ENCODE data around the gene UBE2E1.

UBE2E1 gene

GRCh38 chr3:23889386-23889785 lies 83.6 kb downstream of the UBE2E1 start:
- in situ Hi-C loops (cut with HindIII; ENCODE audit: low sequenced_read_pairs): no loop called here
- DNase-seq (ENCODE audit: low read depth, low spot score): no peak
- TF ChIP-seq, protein P1, sequence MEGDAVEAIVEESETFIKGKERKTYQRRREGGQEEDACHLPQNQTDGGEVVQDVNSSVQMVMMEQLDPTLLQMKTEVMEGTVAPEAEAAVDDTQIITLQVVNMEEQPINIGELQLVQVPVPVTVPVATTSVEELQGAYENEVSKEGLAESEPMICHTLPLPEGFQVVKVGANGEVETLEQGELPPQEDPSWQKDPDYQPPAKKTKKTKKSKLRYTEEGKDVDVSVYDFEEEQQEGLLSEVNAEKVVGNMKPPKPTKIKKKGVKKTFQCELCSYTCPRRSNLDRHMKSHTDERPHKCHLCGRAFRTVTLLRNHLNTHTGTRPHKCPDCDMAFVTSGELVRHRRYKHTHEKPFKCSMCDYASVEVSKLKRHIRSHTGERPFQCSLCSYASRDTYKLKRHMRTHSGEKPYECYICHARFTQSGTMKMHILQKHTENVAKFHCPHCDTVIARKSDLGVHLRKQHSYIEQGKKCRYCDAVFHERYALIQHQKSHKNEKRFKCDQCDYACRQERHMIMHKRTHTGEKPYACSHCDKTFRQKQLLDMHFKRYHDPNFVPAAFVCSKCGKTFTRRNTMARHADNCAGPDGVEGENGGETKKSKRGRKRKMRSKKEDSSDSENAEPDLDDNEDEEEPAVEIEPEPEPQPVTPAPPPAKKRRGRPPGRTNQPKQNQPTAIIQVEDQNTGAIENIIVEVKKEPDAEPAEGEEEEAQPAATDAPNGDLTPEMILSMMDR (IDR thresholded peaks at IDR 0.05; ENCODE audit: low read depth, low read length): no peak
- H3K4me3 ChIP-seq (ENCODE audit: low read depth, low read length): no peak overlapping the region

DNA sequence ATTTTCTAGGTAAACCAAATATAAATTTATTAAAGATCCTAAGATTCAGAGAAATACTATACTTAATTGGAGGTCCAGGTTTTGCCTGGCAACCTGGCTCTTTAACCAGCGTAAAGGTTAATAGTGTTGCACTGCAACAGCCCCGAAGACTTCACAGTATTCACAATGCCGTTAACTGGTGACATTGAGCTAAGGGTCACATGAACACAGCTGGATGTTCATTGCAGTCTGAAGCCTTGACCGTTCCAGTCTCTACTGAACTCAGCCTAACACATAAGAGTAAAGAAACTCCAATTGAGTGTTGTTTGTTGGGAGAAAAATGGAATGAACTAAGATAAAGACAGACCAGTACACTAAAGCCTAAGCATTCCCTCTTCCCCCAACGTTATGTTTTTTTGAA lies 84.2 kb downstream of the UBE2E1 start:
- TF ChIP-seq, protein P1 (IDR thresholded peaks at IDR 0.05; ENCODE audit: low read depth, low read length): no peak
- H3K4me3 ChIP-seq (ENCODE audit: low read depth, low read length): no peak overlapping the region
- in situ Hi-C loops (cut with HindIII; ENCODE audit: low sequenced_read_pairs): no loop called here
- no peak for DNase-seq (ENCODE audit: low read depth, low spot score)

GRCh38 chr3:23894254-23895061 lies 88.7 kb downstream of the UBE2E1 start:
- DNase-seq (ENCODE audit: low read depth, low spot score): no peak
- in situ Hi-C loops (cut with HindIII; ENCODE audit: low sequenced_read_pairs): no loop called here
- no peak overlapping the region for H3K4me3 ChIP-seq (ENCODE audit: low read depth, low read length)
- TF ChIP-seq, protein P1 (IDR thresholded peaks at IDR 0.05; ENCODE audit: low read depth, low read length): no peak

DNA sequence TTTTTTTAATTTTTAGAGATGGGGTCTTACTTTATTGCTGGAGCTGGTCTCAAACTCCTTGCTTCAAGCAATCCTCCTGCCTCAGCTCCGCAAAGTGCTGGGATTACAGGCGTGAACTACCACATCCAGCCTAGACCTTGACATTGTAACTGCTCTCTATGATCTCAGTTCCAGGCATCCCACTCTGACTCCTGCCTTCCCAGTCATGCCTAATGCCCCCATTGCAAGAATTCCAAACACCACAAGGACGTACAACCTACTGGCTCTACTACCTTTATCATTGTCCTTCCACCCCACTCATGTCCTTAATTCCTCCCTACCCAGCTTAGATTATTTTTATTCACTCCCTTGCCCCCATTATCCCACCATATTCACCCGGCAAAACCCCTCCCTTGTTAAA lies 89.4 kb downstream of the UBE2E1 start:
- no peak for DNase-seq (ENCODE audit: low read depth, low spot score)
- TF ChIP-seq, protein P1 (IDR thresholded peaks at IDR 0.05; ENCODE audit: low read depth, low read length): no peak
- in situ Hi-C loops (cut with HindIII; ENCODE audit: low sequenced_read_pairs): no loop called here
- H3K4me3 ChIP-seq (ENCODE audit: low read depth, low read length): no peak overlapping the region

- TF ChIP-seq, protein P1 (IDR thresholded peaks at IDR 0.05; ENCODE audit: low read depth, low read length): no peak
- DNase-seq (ENCODE audit: low read depth, low spot score): no peak
- in situ Hi-C loops (cut with HindIII; ENCODE audit: low sequenced_read_pairs): no loop called here
- no peak overlapping the region for H3K4me3 ChIP-seq (ENCODE audit: low read depth, low read length)
These were observed 95.0 kb downstream of the UBE2E1 start for GRCh38 chr3:23900744-23901143.

DNA sequence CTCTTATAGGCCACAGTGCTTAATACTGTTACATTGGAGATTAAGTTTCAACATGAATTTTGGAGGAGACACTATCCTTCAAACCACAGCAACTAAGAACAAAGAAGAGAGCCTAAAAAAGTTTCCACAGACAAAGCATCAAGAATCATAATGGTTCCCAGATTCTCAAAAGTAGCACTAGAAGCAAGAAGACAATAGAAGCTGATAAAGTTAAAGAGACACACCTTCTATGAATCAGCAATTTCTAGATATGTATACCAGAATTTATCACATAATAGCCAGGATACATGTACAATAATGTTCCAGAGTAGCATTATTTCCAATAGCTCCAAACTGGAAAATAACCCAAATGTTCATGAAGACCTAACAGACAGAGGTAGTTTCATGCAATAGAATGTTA lies 98.8 kb downstream of the UBE2E1 start:
- no peak for DNase-seq (ENCODE audit: low read depth, low spot score)
- in situ Hi-C loops (cut with HindIII; ENCODE audit: low sequenced_read_pairs): no loop called here
- TF ChIP-seq, protein P1 (IDR thresholded peaks at IDR 0.05; ENCODE audit: low read depth, low read length): no peak
- no peak overlapping the region for H3K4me3 ChIP-seq (ENCODE audit: low read depth, low read length)

Data from astrocyte of the spinal cord (primary cell).